ENCODE measurements around the gene TMTC1.

Gene TMTC1

GRCh38 chr12:29778531-29778930, 5.2 kb downstream of the TMTC1 start:
- no peak for DNase-seq

- DNase-seq, result no peak
These were observed 10.7 kb downstream of the TMTC1 start for GRCh38 chr12:29773076-29773475.

DNA sequence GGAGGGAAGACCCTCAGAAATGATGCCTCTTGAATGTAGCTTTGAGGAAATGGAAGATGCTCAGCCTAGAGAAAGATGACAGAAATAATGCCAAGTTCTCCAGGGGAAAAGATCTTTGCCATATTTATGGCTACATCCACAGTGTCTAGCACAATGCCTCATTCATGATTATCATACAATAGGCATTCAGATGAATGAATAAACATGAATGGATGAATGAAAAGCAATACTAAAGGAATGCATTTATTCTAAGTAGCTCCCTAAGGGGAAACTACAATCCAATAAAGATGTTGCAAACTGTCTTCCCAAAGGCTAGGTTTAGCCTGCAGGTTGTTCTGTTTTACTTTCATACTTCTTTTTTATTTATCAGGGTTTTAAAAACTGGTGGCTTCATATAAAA, 12.0 kb downstream of the TMTC1 start:
- no peak for DNase-seq

DNA sequence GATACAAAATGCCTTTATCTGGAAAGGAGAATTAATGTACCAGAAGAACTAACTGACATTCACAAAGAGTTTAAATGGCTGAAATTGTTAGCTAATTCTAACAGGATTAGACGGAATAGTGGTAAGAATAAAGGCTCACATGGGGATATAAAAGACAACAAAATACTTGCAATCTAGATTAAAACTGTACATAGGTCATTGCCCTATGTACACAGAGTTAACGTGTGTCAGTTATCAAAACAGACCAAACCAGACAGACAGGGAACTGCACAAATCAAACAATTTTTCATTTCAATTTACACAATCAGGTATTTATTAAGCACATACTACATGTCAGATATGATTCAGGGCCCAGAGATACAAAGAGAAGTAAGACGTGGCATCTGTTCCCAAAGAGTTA, 12.6 kb downstream of the TMTC1 start:
- DNase-seq, result no peak

DNA sequence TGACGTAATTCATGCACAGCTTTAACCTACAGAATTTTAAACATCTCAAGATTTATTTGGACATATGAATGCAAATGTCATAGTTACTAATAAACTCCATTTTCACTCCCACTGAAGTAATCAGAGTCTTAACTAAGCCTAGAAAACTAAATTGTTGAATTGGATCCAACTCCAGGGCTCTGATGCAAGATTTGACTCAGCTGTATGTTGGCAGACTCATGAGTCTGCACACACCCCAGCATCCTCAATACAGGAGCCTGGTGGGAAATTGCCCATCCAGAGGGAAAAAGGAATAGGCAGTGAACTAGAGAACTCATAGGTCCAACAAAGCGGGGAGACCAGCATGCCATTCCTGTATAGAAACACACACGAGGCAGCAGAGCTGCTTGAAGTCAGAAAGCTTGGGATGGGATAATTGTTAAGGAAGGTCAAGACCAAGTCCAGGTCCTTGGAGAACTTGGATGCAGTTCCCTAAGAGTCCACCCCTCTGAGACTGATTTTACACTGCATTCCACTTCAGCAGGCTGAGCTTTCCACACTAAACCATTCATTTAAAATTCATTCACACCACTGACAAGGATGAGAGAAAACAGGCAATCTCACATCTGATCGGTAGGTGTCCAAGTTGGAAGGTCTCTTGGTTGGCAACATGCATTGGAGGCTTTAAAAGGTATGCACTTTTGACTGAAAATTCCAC, 14.4 kb downstream of the TMTC1 start:
- no peak for DNase-seq

DNA sequence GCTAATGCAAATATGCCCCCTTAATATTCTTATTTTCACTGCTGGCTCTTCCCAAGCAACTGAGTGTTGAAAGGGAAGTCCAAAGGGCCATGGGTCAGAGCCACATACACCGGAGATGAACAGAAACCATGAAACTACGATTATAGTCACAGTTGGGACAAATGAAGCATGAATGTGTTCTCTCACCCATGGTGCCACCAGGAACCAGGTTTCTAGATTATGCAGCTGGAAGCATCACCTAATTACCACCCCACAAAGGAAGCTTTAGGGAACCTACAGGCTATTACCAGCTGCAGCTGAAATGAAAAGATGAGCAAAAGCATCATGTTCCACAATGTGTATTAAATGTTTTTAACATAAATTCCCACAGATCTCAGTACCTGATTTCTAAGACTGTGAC, 15.4 kb downstream of the TMTC1 start:
- DNase-seq, result no peak

- no peak for DNase-seq
These were observed 20.4 kb downstream of the TMTC1 start for GRCh38 chr12:29763301-29763683.

DNA sequence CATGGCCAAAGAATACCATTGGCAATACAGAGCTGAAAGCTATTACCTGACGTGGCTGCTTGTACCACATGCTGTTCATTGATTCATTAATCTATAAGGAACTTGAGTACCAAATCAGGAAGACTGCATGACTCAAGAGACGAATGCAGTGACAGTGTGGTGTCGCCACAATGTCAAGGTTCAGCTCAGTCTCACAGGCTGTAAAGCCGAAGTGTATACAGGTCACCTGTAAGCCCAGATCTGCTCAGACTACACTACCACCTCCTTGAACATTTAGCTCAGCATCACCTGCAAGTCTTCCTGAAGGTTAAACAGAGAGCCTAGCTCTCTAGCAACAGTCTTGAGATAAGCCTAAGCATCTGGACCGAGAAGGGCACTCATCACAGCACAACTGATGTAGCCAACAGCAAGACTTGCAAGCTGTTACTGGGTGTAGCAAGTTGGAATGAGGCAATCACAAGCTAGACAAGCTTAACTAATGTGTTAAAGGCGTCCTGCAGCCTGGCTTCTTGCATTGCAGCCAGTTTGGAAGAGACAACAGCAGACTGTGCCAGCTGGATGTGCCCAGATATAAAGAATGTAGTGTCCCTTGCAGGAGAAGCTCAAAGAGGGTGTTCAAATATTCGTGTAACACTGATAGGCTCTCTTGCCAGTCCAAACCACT, 21.0 kb downstream of the TMTC1 start:
- peak; percentile 49 for DNase-seq

GRCh38 chr12:29759950-29760349, 23.8 kb downstream of the TMTC1 start:
- DNase-seq, result no peak

DNA sequence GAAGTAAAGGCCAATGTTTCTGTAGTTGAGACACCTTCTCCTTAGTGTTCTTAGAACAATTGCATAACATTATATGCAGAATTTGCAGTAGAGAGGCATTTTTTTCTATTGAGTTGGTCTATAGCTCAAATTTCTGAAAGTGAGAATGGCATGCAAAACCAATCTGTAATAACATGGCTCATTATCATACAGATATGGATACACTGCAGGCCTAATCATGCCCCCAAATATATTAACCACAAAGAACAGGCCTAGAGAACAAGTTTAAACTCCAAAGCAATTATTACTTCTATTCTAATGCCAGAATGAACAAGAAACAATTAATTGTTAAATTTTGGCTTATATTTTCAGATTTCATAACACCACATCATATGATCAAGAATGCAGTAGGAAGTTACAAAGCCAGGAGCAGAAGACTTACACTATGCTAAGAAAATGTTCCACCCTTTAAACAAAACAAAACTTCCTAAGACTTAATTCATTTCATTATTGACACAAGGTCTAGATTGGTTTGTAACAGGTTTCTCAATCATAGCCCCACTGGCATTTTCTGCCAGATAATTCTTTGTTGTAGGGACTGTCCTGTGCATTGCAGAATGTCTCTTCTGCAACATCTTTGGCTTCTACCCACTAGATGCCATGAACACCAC, 26.9 kb downstream of the TMTC1 start:
- no peak for DNase-seq

DNA sequence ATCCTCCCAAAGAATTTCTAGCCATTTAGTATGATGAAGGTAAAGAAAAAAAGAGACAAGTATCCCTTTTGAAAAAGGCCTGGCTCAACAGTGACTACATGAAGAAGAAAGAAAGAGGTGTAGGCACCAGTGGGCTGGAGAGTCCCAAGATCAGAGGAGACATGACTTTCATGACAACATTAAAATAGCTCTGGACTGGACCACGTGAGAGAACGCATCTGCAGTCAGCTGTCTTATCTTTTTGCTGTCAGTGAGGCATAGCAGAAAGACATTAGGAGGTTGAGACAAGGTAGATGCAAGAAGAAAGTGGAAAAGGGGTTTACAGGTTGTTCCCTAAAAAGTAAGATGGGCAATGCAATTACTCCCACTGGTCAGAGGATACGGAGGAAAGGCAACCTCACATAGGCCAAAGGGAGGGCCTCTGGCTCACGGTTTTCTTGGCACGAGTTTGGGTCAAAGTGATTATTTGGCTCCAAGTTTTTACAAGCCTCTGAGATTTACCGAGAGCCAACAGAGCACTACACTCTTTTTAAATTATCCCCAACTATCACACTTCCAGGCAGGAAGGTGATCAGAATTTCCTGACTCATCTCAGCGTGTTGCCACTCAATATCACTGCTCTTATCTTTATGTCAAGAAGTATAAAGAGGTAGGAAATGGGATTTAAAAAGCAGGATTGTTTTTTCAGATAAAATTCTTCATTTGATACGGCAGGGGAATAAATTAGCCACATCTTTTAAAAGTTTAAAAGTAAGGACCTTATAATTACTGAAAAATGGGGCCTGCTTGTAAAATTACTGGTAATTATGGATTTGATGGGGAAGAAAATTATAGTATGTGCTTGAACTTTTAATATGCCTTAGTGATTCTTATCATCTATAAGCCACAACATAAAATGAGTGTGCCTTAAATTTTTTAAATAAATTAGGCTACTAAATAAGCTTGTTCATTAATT, 29.2 kb downstream of the TMTC1 start:
- no peak for DNase-seq

GRCh38 chr12:29752121-29752520, 31.6 kb downstream of the TMTC1 start:
- DNase-seq, result no peak

DNA sequence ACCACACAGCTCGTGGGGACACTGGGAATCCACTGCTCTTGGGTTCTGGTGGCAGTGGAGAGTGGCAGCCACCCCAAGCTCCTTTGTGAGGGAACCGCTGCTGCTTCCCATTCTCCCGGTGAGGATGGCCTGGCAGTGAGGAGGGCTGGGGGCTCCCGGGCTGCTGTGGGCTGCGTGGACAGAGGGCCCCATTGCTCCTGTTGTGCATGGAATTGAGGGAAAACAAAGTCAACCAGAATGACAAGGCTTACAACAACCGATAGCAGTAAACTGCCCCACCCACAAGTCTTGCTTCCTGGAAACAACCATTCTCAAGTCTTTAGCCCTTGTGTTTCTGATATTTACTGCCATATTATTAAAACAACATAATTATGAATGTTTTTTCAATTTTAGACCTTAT, 32.1 kb downstream of the TMTC1 start:
- DNase-seq, result no peak

- DNase-seq, result no peak
These were observed 32.9 kb downstream of the TMTC1 start for GRCh38 chr12:29750928-29751220.

GRCh38 chr12:29750131-29750927, 33.4 kb downstream of the TMTC1 start:
- no peak for DNase-seq

DNA sequence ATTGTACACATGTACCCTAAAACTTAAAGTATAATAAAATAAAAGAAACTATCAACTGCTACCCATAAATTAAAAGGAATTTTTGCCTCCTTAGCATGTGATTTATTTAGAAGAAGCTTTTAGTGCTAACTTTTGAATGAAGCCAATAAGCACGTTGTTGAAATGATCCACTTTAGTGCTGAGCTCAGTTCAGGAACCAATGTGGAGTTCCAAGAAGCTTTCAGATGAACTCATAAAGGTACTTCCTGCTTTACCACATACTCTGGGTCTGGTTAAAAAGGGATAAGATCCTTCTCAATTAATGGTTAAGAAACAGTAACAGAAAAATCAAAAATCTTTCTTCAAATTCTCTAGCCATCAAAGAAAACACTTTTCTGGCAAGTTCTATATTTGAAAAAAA, 39.4 kb downstream of the TMTC1 start:
- DNase-seq, result no peak

- DNase-seq, result no peak
These were observed 39.9 kb downstream of the TMTC1 start for GRCh38 chr12:29743801-29744200.

GRCh38 chr12:29743077-29743476, 40.7 kb downstream of the TMTC1 start:
- no peak for DNase-seq

DNA sequence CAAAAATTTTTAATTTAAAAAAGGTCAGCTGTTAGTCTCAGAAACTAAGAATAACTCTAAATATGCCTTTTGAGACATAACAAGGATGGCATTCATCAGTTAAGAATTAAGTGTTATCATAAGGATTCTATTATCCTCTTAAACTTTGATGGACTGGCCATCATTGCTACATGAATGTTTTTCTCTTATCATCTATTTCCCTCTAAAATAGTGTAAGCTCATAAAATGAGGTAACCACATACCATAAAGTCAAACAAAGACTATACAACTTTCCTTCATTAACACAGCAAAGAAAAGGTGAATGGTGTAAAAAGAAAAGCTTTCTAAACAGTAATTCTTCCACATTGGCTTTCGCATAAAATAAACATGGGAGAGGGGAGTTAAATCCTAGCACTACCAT, 41.1 kb downstream of the TMTC1 start:
- DNase-seq, result no peak

- no peak for DNase-seq
These were observed 42.1 kb downstream of the TMTC1 start for GRCh38 chr12:29741342-29742241.

- no peak for DNase-seq
These were observed 44.3 kb downstream of the TMTC1 start for GRCh38 chr12:29739279-29739991.
